Sigmoid colon (tissue), 7 donors: Measurements from ENCODE around the gene TRMT1. TPM values are rescaled to one million over a fixed set of nuclear protein-coding genes. Genes with fewer than 3 reads are reported as not detected.

Source experiments
- DNase-seq: peaks from one replicate; pipeline ENCODE4 v3.0.0-alpha.2; 2019
- H3K27ac ChIP-seq, 4 donors: fragments of 200-600 bp; sonication (generic); one replicate each; pipeline ENCODE4 v1.5.1; 2016 to 2019; ENCODE audit warnings: mild to moderate bottlenecking in 1 of 4
- H3K27me3 ChIP-seq, 3 donors: fragments of 200-600 bp; sonication (generic); one replicate each; pipeline ENCODE4 v1.5.1; 2019; ENCODE audit warnings: mild to moderate bottlenecking in 1 of 3
- H3K36me3 ChIP-seq, 4 donors: fragments of 200-600 bp; sonication (generic); one replicate each; pipeline ENCODE4 v1.5.1; 2016 to 2019
- H3K4me1 ChIP-seq, 4 donors: fragments of 200-600 bp; sonication (generic); one replicate each; pipeline ENCODE4 v1.5.1; 2017 to 2019
- H3K4me3 ChIP-seq, 4 donors: fragments of 200-600 bp; sonication (generic); one replicate each; pipeline ENCODE4 v1.5.1; 2017 to 2019; ENCODE audit warnings: mild to moderate bottlenecking in 2 of 4, moderate library complexity in 1 of 4
- H3K9me3 ChIP-seq, 4 donors: fragments of 200-600 bp in 3 of 4; sonication (generic) in 3 of 4; one replicate each; pipeline versions ENCODE4 v1.5.1 to v1.6.1; 2013 to 2019
- EP300 ChIP-seq, 4 donors: sonication (generic); formaldehyde crosslinking; IDR thresholded peaks; one replicate each; pipeline ENCODE4 v1.6.1; 2017; ENCODE audit warnings: antibody characterized with exemption in 4 of 4
- POLR2A ChIP-seq, 2 donors: fragments of 450-650 bp; IDR thresholded peaks; one replicate each; pipeline ENCODE4 v1.6.1; 2016; ENCODE audit warnings: antibody characterized with exemption in 2 of 2, mild to moderate bottlenecking in 2 of 2, moderate library complexity in 2 of 2
- POLR2AphosphoS5 ChIP-seq, 4 donors: sonication (generic); formaldehyde crosslinking; IDR thresholded peaks; one replicate each; pipeline ENCODE4 v1.6.1; 2017; ENCODE audit warnings: antibody characterized with exemption in 4 of 4
- WGBS, 2 donors: extraction: QIAGEN DNeasy Blood & Tissue Kit; methylation state at CpG; one replicate each; pipeline ENCODE4 v1.1.7; 2013; 5-methylcytosine and 5-hydroxymethylcytosine counted together
- intact Hi-C: fragments of 100-400 bp; cut with DNase I; formaldehyde crosslinking; loops from one replicate; pipeline ENCODE4 v1.15.1; 2023
- polyA plus RNA-seq, 3 donors: library from polyadenylated mRNA; stranded (reverse); fragments of 200-250 nt; gene quantifications; one replicate each; pipeline ENCODE4 v1.2.3, GENCODE V29; 2013
- total RNA-seq, 4 donors: library from RNA; depleted of rRNA; stranded (reverse); fragments of >200 nt; gene quantifications; one replicate each; pipeline ENCODE4 v1.1.0, GENCODE V29; 2016
- TF ChIP-seq, protein P1 (sequence below), 4 experiments: fragments of 450-650 bp in 3 of 4; fragments of 200-600 bp in 1 of 4; IDR thresholded peaks; one replicate each; pipeline ENCODE4 v1.5.1; 2016 to 2019; ENCODE audit warnings: antibody characterized with exemption in 4 of 4, mild to moderate bottlenecking in 3 of 4, moderate library complexity in 2 of 4
- donor health status: healthy with polysubstance abuse.
- donor health status: Bipolar disorder and iron deficiency.
- donor health status: healthy.

Gene TRMT1
- total and polyA plus RNA-seq, 7 donors, result 6.7 to 48.6 (median 19.3) TPM

DNA sequence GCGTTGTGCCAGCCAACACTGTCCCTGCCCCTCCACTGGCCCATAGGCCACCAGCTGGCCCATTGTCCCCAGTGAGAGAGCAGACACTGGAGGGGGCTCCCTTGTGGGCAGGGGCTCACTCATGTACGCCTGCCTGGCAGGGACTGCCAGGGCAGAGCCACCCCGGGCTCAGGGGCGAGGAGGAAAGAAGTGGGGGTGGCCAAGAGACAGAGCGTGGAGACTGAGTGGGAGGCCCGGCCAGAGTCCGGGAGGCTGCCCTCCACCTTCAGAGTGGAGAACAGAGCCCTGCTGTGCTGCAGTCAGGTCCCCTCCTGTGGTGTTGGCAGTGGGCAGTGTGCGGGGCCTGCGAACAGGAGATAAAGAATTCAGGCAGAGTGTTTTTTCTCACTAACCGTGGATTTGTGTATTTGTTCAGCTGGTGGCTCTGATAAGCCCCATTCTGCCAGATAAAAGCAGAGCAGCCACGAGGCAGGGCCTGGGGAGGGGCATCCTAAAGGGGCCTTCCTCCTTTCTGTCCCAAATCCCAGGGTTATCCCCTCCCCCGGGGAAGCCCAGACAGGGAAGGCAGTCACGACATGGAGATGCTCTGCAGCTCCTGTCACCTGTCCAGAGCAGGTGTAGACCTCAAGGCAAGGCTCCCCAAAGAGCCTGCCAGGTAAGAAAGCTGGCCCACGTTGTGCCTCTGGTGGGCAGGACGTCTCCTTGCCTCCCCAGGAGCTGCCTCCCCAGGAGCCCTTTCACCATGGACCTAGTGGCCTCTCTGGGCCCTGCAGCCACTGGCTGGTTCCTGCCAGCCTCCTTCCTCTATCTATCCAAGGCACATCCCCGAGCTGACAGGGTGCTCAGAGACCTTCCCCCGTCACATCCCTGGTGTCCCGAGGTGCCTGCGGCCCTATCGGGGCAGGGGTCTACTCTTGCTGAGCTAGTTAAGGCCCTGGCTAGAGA lies 46.9 kb downstream of the TRMT1 start:
- DNase-seq, result no peak
- no peak overlapping the region for H3K4me3 ChIP-seq
- no peaks in the 10 kb centered on the region for H3K27me3 ChIP-seq
- intact Hi-C loops, result no loop called here
- H3K4me1 ChIP-seq, result peaks cover 0 to 98% (median 83%) of the 10 kb centered on the region in 4 donors
- H3K36me3 ChIP-seq, result peaks cover 0 to 15% (median 12%) of the 10 kb centered on the region in 4 donors
- TF ChIP-seq, protein P1, sequence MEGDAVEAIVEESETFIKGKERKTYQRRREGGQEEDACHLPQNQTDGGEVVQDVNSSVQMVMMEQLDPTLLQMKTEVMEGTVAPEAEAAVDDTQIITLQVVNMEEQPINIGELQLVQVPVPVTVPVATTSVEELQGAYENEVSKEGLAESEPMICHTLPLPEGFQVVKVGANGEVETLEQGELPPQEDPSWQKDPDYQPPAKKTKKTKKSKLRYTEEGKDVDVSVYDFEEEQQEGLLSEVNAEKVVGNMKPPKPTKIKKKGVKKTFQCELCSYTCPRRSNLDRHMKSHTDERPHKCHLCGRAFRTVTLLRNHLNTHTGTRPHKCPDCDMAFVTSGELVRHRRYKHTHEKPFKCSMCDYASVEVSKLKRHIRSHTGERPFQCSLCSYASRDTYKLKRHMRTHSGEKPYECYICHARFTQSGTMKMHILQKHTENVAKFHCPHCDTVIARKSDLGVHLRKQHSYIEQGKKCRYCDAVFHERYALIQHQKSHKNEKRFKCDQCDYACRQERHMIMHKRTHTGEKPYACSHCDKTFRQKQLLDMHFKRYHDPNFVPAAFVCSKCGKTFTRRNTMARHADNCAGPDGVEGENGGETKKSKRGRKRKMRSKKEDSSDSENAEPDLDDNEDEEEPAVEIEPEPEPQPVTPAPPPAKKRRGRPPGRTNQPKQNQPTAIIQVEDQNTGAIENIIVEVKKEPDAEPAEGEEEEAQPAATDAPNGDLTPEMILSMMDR (IDR thresholded peaks at IDR 0.05), result no peak
- TF ChIP-seq EP300 (IDR thresholded peaks at IDR 0.05) (no peak), POLR2AphosphoS5 (IDR thresholded peaks at IDR 0.05) (no peak), POLR2A (IDR thresholded peaks at IDR 0.05) (no peak)
- H3K27ac ChIP-seq, result peak overlapping the region; percentile 55 to 99 (median 96)
- 46 to 68% methylated on average over 20 of the region's 20 CpGs for WGBS, 2 donors
- no peaks in the 10 kb centered on the region for H3K9me3 ChIP-seq

- peak overlapping the region; percentile 55 to 99 (median 96) for H3K27ac ChIP-seq
- peaks cover 0 to 100% (median 97%) of the 10 kb centered on the region in 4 donors for H3K4me1 ChIP-seq
- no peak overlapping the region for H3K4me3 ChIP-seq
- H3K36me3 ChIP-seq, result peaks cover 0 to 4% (median 2%) of the 10 kb centered on the region in 4 donors
- H3K9me3 ChIP-seq, result no peaks in the 10 kb centered on the region
- intact Hi-C loops, result no loop called here
- TF ChIP-seq POLR2AphosphoS5 (IDR thresholded peaks at IDR 0.05) (peak in 2 of 4 donors; percentile 11 to 16), EP300 (IDR thresholded peaks at IDR 0.05) (no peak), POLR2A (IDR thresholded peaks at IDR 0.05) (no peak)
- TF ChIP-seq, protein P1 (IDR thresholded peaks at IDR 0.05), result no peak
- no peaks in the 10 kb centered on the region for H3K27me3 ChIP-seq
- 64 to 74% methylated on average over 6 of the region's 6 CpGs for WGBS, 2 donors
- peak; percentile 88 for DNase-seq
Observed at GRCh38 chr19:13068085-13068846, 48.3 kb downstream of the TRMT1 start.

GRCh38 chr19:13066933-13067807 lies 49.4 kb downstream of the TRMT1 start:
- no peak overlapping the region for H3K4me3 ChIP-seq
- H3K27ac ChIP-seq, result peak overlapping the region; percentile 36 to 99 (median 96)
- intact Hi-C loops, result no loop called here
- H3K4me1 ChIP-seq, result peaks cover 0 to 100% (median 100%) of the 10 kb centered on the region in 4 donors
- 30 to 69% methylated on average over 17 of the region's 17 CpGs for WGBS, 2 donors
- no peaks in the 10 kb centered on the region for H3K27me3 ChIP-seq
- TF ChIP-seq POLR2AphosphoS5 (IDR thresholded peaks at IDR 0.05), result no peak
- TF ChIP-seq, protein P1 (IDR thresholded peaks at IDR 0.05), result no peak
- TF ChIP-seq EP300 (IDR thresholded peaks at IDR 0.05), result no peak
- no peak for TF ChIP-seq POLR2A (IDR thresholded peaks at IDR 0.05)
- no peaks in the 10 kb centered on the region for H3K36me3 ChIP-seq
- DNase-seq, result no peak
- H3K9me3 ChIP-seq, result no peaks in the 10 kb centered on the region

DNA sequence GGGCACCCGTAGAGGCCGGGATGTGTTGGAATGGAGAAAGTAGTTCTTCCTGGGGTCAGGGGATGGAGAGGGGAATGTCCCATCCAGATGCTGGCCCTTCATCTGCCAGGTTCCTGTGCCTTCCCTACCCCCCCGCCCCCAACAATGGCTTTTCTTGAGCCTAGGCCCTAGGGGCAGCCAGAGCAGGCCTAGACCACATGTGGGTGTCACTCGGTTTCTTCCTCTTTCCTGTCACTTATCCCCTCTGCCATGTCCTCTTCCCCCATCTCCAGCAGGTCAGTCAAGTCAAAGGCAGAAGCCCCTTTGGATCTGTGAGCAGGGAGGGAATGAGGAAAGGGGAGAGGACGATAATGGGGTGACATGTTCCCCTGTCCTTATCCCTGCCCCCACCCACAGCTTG lies 50.3 kb downstream of the TRMT1 start:
- no peaks in the 10 kb centered on the region for H3K9me3 ChIP-seq
- H3K27ac ChIP-seq, result peak overlapping the region; percentile 36 to 99 (median 96)
- H3K36me3 ChIP-seq, result no peaks in the 10 kb centered on the region
- no peak for DNase-seq
- H3K4me1 ChIP-seq, result peaks cover 0 to 100% (median 100%) of the 10 kb centered on the region in 4 donors
- intact Hi-C loops, result no loop called here
- TF ChIP-seq POLR2AphosphoS5 (IDR thresholded peaks at IDR 0.05) (no peak), POLR2A (IDR thresholded peaks at IDR 0.05) (no peak)
- WGBS, 2 donors, result 87% methylated on average over 5 of the region's 5 CpGs
- no peaks in the 10 kb centered on the region for H3K27me3 ChIP-seq
- H3K4me3 ChIP-seq, result no peak overlapping the region
